ENCODE results near the gene PC. TPM values are rescaled to one million over a fixed set of nuclear protein-coding genes. Genes with fewer than 3 reads are reported as not detected.

The PC gene
- 25.5 to 42.4 TPM (median 39.9 TPM) in 5 replicates for total RNA-seq (2022; extraction: Qiagen RNA extraction)

GRCh38 chr11:66958232-66958955, at the start of gene PC:
Gene PC (minus strand): TSS chr11:66958383. CDS start chr11:66872159, 86,224 bp downstream.

GRCh38 chr11:66974724-66975404, 16.7 kb upstream of the PC start, which contains the start of gene C11orf86:
Gene C11orf86 (plus strand): TSS chr11:66975304. CDS start chr11:66975363, 59 bp downstream.

GRCh38 chr11:66856496-66857233, 101.5 kb downstream of the PC start, which contains the start of gene LRFN4:
Gene LRFN4 (plus strand): TSS chr11:66857064. CDS start chr11:66857745, 681 bp downstream.

GRCh38 chr11:66842896-66843775, 115.0 kb downstream of the PC start, which contains the start of gene RCE1:
Gene RCE1 (plus strand): TSS chr11:66843441. CDS start chr11:66843456, 15 bp downstream.

Other genes starting within 250 kb of the PC start
- 6.7 to 10.6 TPM (median 9.9 TPM) in 5 replicates for gene SPTBN2, start 229.2 kb downstream of the PC start, total RNA-seq (2022; extraction: Qiagen RNA extraction)
- 36.7 to 56.6 TPM (median 53.1 TPM) in 5 replicates for gene RCE1, start 114.9 kb downstream of the PC start, total RNA-seq (2022; extraction: Qiagen RNA extraction)
- 73.8 to 122 TPM (median 105 TPM) in 5 replicates for gene LRFN4, start 101.3 kb downstream of the PC start, total RNA-seq (2022; extraction: Qiagen RNA extraction)
- gene C11orf86, start 16.9 kb upstream of the PC start, total RNA-seq (2022; extraction: Qiagen RNA extraction) = 37.3 to 63.3 TPM (median 53.3 TPM) in 5 replicates
- gene SYT12, start 64.8 kb upstream of the PC start, total RNA-seq (2022; extraction: Qiagen RNA extraction) = 13.7 to 23.4 TPM (median 22.3 TPM) in 5 replicates
- gene RHOD, start 98.5 kb upstream of the PC start, total RNA-seq (2022; extraction: Qiagen RNA extraction) = 31.4 to 50.8 TPM (median 45.6 TPM) in 5 replicates
- gene KDM2A, start 160.9 kb upstream of the PC start, total RNA-seq (2022; extraction: Qiagen RNA extraction) = 36.1 to 51.0 TPM (median 47.4 TPM) in 5 replicates